Measurements from ENCODE around the gene PPP2R3B.

PPP2R3B gene

DNA sequence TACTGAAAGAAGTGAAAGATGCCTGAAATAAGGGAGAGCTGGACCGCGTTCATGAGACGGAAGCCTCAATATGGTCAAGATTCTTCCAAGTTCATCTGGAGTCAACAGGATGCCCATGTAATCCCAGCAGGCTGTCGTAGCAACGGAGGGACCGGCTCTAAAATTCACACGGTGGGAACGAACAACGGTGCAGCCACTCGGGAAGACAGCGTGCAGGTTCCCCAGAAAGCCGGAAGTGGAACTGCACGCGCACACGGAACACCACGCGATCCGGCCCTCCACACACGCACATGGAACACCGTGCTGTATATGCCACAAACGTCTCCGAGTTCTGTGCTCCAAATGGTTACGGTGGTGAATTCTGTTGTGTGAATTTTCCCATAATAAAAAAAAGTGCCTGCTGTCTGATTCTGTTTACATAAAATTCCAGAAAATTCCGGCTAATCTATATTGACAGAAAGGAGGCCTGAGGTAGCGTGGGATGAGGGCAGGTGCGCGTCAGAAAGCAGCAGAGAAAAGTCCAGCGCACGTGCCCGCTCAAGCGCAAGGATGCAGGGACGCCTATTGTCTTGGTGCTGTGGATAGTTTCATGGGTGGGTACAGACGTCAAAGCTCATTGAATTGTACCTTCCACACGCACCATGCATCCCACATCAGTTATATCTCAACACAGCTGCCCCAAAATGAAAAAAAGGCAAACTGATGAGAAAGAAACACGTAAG is 31.2 kb downstream of the PPP2R3B start:
- no peak overlapping the region for H3K14ac ChIP-seq (ENCODE audit: low read length in 2 of 2)
- no peak overlapping the region for H2BK12ac ChIP-seq (ENCODE audit: low read length in 2 of 2)
- H2BK5ac ChIP-seq (ENCODE audit: low read depth, low read length, poor library complexity, severe bottlenecking): no peak overlapping the region
- H3K18ac ChIP-seq (ENCODE audit: low read depth in 1 of 2, low read length in 2 of 2): no peak overlapping the region
- H3K4ac ChIP-seq (ENCODE audit: low read depth in 1 of 2, low read length in 2 of 2): no peak overlapping the region
- H2AK5ac ChIP-seq (ENCODE audit: low read length, severe bottlenecking): no peak overlapping the region
- H3K4me3 ChIP-seq (ENCODE audit: insufficient read depth in 1 of 2, low read depth in 1 of 2, low read length in 2 of 2): no peak overlapping the region
- no peak overlapping the region for H2BK120ac ChIP-seq (ENCODE audit: low read depth, low read length)
- no peak overlapping the region for H3K23ac ChIP-seq (ENCODE audit: low read length in 2 of 2)
- no peak overlapping the region for H2BK15ac ChIP-seq (ENCODE audit: low read depth, poor library complexity, severe bottlenecking)
- no peak overlapping the region for H3K27ac ChIP-seq (ENCODE audit: low read length, poor library complexity, severe bottlenecking)
- no peak overlapping the region for H2AFZ ChIP-seq (ENCODE audit: low read depth, low read length)
- 95% methylated on average over 29 of the region's 35 CpGs for WGBS
- peaks cover 12% of the 10 kb centered on the region for H3K9me3 ChIP-seq (ENCODE audit: control insufficient read depth, low read length)
- no peak overlapping the region for H3K4me2 ChIP-seq (ENCODE audit: low read length, poor library complexity, severe bottlenecking)
- H3K36me3 ChIP-seq (ENCODE audit: control insufficient read depth in 1 of 2, insufficient read depth in 2 of 2, low read depth in 1 of 2, low read length in 2 of 2): peaks cover 11 to 36% of the 10 kb centered on the region in 2 experiments
- no peaks in the 10 kb centered on the region for H3K27me3 ChIP-seq (ENCODE audit: control insufficient read depth in 1 of 2, insufficient read depth in 1 of 2, low read length in 2 of 2)
- peaks cover 20% of the 10 kb centered on the region for H3K79me1 ChIP-seq (replicated peaks; ENCODE audit: low read length, poor library complexity, severe bottlenecking)
- DNase-seq: no peak
- H4K8ac ChIP-seq (ENCODE audit: low read length): no peak overlapping the region
- no peak overlapping the region for H4K91ac ChIP-seq (ENCODE audit: low read length)
- H3K9ac ChIP-seq (ENCODE audit: low read length): no peak overlapping the region
- H3K4me1 ChIP-seq (ENCODE audit: control insufficient read depth, insufficient read depth, low read depth, low read length): peaks cover 7% of the 10 kb centered on the region

DNA sequence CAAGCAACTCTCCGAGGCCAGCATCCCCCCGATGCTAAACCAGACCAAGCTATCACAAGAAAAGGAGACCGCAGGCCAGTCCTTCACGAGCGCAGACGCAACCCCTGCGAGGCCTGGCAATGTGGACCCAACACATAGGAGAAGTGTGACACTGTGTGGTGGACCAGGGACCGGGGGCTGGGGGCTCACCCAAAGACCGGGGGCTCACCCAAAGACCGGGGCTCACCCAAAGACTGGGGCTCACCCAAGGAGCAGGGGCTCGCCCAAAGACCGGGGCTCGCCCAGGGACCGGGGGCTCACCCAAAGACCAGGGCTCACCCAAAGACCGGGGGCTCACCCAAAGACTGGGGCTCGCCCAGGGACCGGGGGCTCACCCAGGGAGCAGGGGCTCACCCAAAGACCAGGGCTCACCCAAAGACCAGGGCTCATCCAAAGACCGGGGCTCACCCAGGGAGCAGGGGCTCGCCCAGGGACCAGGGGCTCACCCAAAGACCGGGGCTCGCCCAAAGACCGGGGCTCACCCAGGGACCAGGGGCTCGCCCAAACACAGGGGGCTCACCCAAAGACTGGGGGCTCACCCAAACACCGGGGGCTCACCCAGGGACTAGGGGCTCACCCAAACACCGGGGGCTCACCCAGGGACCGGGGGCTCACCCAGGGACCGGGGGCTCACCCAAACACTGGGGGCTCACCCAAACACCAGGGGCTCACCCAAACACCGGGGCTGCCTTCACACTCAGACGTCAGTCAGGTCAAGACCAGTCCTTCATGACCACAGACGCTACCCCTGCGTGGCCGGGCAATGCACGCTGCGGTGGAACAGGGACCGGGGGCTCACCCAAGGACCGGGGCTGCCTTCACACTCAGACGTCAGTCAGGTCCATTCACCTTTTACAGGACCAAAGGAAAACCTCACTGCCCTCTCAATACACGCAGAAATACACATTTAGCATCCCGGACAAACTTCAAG is 32.9 kb downstream of the PPP2R3B start:
- Histone ChIP-seq H3K27ac (ENCODE audit: low read length, poor library complexity, severe bottlenecking) (no peak overlapping the region), H3K23ac (ENCODE audit: low read length in 2 of 2) (no peak overlapping the region), H3K4me2 (ENCODE audit: low read length, poor library complexity, severe bottlenecking) (no peak overlapping the region), H4K8ac (ENCODE audit: low read length) (no peak overlapping the region), H2AK5ac (ENCODE audit: low read length, severe bottlenecking) (no peak overlapping the region), H3K9ac (ENCODE audit: low read length) (no peak overlapping the region), H3K4me3 (ENCODE audit: insufficient read depth in 1 of 2, low read depth in 1 of 2, low read length in 2 of 2) (no peak overlapping the region), H2BK5ac (ENCODE audit: low read depth, low read length, poor library complexity, severe bottlenecking) (no peak overlapping the region), H3K18ac (ENCODE audit: low read depth in 1 of 2, low read length in 2 of 2) (no peak overlapping the region), H2BK120ac (ENCODE audit: low read depth, low read length) (no peak overlapping the region), H3K27me3 (ENCODE audit: control insufficient read depth in 1 of 2, insufficient read depth in 1 of 2, low read length in 2 of 2) (no peaks in the 10 kb centered on the region), H2BK15ac (ENCODE audit: low read depth, poor library complexity, severe bottlenecking) (no peak overlapping the region), H2AFZ (ENCODE audit: low read depth, low read length) (no peak overlapping the region), H3K79me1 (replicated peaks; ENCODE audit: low read length, poor library complexity, severe bottlenecking) (peaks cover 22% of the 10 kb centered on the region), H3K4me1 (ENCODE audit: control insufficient read depth, insufficient read depth, low read depth, low read length) (peaks cover 10% of the 10 kb centered on the region), H4K91ac (ENCODE audit: low read length) (no peak overlapping the region), H2BK12ac (ENCODE audit: low read length in 2 of 2) (no peak overlapping the region), H3K4ac (ENCODE audit: low read depth in 1 of 2, low read length in 2 of 2) (no peak overlapping the region), H3K14ac (ENCODE audit: low read length in 2 of 2) (no peak overlapping the region), H3K36me3 (ENCODE audit: control insufficient read depth in 1 of 2, insufficient read depth in 2 of 2, low read depth in 1 of 2, low read length in 2 of 2) (peaks cover 2 to 33% of the 10 kb centered on the region in 2 experiments), H3K9me3 (ENCODE audit: control insufficient read depth, low read length) (no peaks in the 10 kb centered on the region)
- WGBS: 95% methylated on average over 39 of the region's 39 CpGs
- DNase-seq: no peak

DNA sequence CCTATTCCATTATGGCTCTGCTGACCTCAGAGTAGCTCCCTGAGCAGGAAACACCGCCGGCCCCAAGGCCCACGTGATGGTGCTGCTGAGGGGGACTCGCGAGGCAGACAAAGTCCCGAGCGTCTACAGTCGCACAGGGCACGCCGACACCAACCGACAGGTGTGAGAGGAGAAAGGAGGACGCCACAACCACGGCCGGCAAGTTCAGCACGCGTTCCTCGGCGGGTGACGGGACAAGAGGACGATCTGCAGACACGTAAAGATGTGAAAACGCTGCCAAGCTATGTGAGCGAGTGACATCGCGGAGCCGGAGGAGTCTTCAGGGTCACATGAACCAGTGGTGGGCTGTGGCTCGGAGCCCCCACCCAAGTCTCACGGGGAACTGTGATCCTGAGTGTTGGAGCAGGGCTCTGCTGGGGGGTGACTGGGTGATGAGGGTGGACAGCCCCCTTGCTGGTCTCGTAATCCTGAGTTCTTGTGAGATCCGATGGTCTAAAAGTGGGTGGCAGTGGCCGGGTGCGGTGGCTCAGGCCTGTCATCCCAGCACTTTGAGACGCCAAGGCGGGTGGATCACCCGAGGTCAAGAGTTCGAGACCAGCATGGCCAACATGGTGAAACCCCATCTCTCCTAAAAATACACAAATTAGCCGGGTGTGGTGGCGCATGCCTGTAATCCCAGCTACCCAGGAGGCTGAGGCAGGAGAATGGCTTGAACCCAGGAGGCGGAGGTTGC is 34.0 kb downstream of the PPP2R3B start:
- no peak overlapping the region for H3K18ac ChIP-seq (ENCODE audit: low read depth in 1 of 2, low read length in 2 of 2)

More for the DNA sequence above, 34.0 kb downstream of the PPP2R3B start:
- Histone ChIP-seq H3K9me3 (ENCODE audit: control insufficient read depth, low read length) (no peaks in the 10 kb centered on the region), H2BK15ac (ENCODE audit: low read depth, poor library complexity, severe bottlenecking) (no peak overlapping the region), H3K4me3 (ENCODE audit: insufficient read depth in 1 of 2, low read depth in 1 of 2, low read length in 2 of 2) (no peak overlapping the region), H3K9ac (ENCODE audit: low read length) (no peak overlapping the region), H4K8ac (ENCODE audit: low read length) (no peak overlapping the region), H3K4me2 (ENCODE audit: low read length, poor library complexity, severe bottlenecking) (no peak overlapping the region), H3K4ac (ENCODE audit: low read depth in 1 of 2, low read length in 2 of 2) (no peak overlapping the region), H3K23ac (ENCODE audit: low read length in 2 of 2) (no peak overlapping the region), H3K36me3 (ENCODE audit: control insufficient read depth in 1 of 2, insufficient read depth in 2 of 2, low read depth in 1 of 2, low read length in 2 of 2) (peaks cover 2 to 23% of the 10 kb centered on the region in 2 experiments), H3K27me3 (ENCODE audit: control insufficient read depth in 1 of 2, insufficient read depth in 1 of 2, low read length in 2 of 2) (no peaks in the 10 kb centered on the region), H3K4me1 (ENCODE audit: control insufficient read depth, insufficient read depth, low read depth, low read length) (peaks cover 11% of the 10 kb centered on the region), H2AFZ (ENCODE audit: low read depth, low read length) (no peak overlapping the region), H2BK120ac (ENCODE audit: low read depth, low read length) (no peak overlapping the region), H2AK5ac (ENCODE audit: low read length, severe bottlenecking) (no peak overlapping the region), H2BK5ac (ENCODE audit: low read depth, low read length, poor library complexity, severe bottlenecking) (no peak overlapping the region), H3K27ac (ENCODE audit: low read length, poor library complexity, severe bottlenecking) (no peak overlapping the region), H3K79me1 (replicated peaks; ENCODE audit: low read length, poor library complexity, severe bottlenecking) (peaks cover 19% of the 10 kb centered on the region), H3K14ac (ENCODE audit: low read length in 2 of 2) (peak overlapping the region in 1 of 2 experiments; percentile 5), H4K91ac (ENCODE audit: low read length) (no peak overlapping the region), H2BK12ac (ENCODE audit: low read length in 2 of 2) (no peak overlapping the region)
- 97% methylated on average over 37 of the region's 39 CpGs for WGBS
- DNase-seq: no peak

Data from mesenchymal stem cell (in vitro differentiated cells and primary cell).